Stimulated activated CD8-positive, alpha-beta memory T cell treated with anti-CD3 and anti-CD28 coated beads, Interleukin-12 subunit alpha, Interleukin-12 subunit beta, amount 100 ng/mL, for 24 hours (primary cell): ENCODE measurements around the gene GALNT14.
"Not testable (repeated sequence)": the region's sequence is repeated elsewhere in the genome, so short reads cannot be mapped to it uniquely, and the experiment has no call there.

Experiments
- DNase-seq: peaks from one replicate; pipeline ENCODE4 v3.0.0-alpha.2; 2020; ENCODE audit errors: extremely low read depth

GALNT14 gene, protein sequence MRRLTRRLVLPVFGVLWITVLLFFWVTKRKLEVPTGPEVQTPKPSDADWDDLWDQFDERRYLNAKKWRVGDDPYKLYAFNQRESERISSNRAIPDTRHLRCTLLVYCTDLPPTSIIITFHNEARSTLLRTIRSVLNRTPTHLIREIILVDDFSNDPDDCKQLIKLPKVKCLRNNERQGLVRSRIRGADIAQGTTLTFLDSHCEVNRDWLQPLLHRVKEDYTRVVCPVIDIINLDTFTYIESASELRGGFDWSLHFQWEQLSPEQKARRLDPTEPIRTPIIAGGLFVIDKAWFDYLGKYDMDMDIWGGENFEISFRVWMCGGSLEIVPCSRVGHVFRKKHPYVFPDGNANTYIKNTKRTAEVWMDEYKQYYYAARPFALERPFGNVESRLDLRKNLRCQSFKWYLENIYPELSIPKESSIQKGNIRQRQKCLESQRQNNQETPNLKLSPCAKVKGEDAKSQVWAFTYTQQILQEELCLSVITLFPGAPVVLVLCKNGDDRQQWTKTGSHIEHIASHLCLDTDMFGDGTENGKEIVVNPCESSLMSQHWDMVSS

DNA sequence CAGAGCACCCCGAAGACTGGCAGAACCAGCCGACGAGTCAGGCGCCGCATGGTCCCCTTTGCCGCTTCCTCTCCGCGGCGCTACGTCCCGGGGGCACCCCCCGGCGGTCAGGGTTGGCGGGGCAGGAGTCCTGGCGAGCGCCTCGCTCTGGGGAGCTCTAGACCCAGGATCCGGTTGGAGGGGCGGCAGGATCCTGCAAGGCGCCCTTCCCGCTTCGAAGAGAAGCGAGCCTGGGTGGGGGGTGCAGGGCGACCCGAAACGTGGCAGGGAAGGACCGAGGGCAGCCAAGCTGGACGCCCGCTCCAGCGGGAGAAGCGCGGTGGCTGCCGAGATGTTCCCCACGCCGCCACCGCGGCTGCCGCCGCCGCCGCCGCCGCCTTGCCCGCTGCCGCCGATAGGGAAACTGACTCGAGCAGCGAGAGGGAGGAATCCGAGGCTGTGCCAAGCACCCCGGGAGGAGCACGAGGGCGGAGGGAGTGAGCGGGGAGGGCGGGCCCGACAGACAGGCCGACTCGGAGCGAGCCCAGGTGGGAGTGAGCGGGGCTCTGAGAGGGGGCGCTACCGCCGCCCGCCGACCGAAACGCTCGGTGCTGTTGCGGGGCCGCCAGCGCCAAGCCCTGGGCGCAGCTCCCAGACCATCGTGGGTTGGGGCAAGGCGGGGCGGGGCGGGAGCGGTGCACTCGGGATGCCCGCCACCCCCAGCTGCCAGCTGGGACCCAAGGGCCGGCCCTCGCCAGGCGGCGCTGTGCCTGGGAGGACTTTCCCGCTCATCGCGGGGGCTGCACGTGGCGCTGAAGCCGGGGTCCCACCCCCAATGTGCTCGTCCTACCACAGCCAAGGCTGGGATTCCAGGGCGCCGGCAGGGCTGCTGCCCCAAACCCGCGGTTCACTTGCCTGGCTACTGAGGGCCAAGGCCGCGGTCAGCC, at the start of gene GALNT14:
GALNT14 (minus strand) TSS at position 404 of the 926 bp plus-strand sequence; CDS start at position 50, 354 bp downstream.
- DNase-seq, result peak; percentile 8

DNA sequence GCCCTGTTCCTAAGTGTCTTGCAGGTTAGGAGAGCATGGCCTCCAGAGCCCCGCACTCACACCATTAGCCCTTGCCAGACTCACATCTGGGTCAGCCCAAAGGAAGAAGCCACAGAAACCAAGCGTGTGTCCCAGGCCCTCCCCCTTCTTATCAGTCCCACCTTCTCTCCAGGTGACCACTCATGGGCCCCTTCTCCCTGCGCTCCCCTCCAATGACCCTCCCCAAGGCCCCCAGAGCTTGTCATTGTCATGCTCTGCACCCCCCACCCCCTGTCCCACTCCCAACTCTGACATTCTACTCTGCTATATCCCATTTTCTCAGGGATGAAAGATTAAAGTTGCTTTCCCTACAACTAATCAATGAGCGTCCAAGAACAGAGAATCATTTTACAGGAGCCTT, 48.9 kb upstream of the GALNT14 start:
- no peak for DNase-seq

DNA sequence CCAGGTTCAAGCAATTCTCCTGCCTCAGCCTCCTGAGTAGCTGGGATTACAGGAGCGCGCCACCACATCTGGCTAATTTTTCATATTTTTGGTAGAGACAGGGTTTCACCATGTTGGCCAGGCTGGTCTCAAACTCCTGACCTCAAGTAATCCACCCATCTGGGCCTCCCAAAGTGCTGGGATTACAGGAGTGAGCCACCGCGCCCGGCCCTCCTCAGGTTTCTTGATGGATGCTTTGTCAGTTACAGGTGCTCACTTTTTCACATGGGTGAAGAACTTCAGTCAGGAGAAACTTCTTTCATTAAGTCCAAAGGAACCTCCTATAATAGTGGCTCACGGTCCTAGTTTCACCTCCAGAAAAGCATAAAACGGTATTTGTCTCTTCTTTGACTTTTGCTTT, 45.7 kb upstream of the GALNT14 start:
- DNase-seq, result not testable (repeated sequence)

DNA sequence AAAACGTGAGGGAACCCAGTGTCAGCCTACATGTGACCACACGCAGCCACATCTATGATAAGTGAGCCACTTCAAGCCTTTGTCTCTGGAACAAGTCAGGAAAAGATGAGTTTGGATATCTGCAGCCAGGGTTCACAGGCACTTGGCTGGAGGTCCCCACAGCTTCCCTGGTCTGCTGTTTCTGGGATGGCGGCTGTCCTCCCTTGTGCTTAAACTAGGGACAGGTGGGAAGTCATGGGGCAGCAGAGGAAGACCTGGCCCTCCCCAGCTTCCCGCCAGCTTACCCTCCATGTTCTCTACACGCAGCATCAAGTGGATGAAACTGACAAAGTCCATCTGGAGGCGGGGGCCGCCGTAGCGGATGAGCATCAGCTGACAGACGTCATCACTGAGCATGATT, 38.5 kb upstream of the GALNT14 start:
- no peak for DNase-seq

DNA sequence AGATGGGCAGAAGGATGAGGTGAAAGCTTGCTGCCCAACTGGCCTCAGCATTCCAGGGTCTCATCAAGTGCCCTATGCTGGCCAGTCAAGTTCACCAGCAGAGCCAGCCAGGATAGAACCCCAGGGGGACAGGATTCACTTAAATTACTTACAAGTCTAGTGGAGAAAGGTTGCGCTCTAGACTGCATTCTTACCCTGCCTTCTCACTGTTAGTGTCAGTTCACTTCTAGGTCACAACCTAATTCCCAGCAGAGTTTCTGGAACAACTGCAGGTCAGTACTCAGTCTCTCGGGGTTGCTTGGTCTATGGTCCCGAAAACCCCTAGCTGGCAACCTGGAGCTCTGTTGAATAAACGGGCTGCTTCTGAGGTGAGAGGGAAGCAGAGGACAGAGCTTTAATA, 32.9 kb upstream of the GALNT14 start:
- DNase-seq, result no peak

DNA sequence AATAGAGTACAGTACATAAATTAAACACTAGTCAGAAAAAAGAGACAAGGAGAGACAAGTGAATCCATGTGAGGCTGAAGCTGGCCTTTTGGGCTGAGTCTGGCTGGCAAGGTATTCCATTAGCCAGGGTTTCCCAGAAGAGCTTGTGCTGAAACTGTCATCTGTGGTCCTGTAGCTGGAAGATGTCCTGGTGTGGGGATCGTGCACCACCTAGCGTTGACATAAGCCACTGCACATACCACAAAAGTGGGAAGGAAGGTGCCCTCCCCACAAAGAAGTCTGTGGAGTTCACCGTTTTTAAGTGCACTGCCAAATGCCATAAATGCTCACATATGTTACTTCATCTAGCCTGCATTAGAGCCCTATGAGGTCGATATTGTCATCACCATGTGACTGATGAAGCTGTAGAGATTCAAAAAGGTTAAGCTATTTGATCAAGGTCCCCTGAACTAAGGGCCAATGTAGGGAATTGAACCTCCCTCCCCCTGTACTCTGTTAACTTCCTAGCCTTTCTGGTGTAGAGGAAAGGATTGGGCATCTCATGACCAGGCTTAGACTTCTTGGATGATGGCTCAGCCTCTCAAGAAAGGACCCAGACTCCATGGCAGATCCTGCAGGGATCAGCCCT, 31.9 kb upstream of the GALNT14 start:
- DNase-seq, result no peak

DNA sequence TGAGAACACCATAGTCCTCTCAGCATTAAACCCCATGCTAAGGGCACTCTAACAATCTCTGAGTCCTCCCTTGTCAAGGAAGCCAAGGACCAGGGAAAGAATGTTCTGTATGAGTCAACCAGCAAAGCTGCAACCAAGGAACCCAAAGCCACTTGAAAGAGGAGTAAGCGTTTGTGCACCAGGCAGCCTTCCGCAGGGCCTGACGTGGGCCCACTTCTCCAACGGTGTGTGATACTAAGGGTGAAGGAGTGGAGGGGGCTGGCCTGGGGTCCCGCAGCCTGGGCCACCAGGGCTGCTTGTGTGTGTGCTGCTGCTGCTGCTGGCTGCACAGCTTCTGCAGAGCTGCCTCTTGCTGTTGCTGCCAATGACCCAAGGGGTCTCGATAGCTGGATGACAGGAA, 30.1 kb upstream of the GALNT14 start:
- DNase-seq, result no peak

DNA sequence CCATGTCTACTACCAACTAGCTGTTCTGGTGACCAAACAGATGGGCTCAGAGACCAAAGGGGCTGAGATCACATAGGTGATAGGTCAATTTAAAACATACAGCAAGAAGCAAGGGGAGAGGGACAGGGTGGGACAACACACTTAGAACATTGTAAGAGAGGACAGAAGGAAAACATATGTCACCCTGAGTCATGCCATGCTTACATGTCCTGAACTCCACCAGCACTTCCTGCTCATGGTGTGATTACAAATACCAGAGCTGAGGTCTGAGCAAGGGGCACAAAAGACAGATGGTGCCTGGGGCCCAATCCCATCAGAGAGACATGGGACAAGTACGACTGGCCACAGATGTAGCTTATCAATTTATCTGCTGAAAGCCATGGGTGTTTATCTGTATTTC, 28.7 kb upstream of the GALNT14 start:
- no peak for DNase-seq

DNA sequence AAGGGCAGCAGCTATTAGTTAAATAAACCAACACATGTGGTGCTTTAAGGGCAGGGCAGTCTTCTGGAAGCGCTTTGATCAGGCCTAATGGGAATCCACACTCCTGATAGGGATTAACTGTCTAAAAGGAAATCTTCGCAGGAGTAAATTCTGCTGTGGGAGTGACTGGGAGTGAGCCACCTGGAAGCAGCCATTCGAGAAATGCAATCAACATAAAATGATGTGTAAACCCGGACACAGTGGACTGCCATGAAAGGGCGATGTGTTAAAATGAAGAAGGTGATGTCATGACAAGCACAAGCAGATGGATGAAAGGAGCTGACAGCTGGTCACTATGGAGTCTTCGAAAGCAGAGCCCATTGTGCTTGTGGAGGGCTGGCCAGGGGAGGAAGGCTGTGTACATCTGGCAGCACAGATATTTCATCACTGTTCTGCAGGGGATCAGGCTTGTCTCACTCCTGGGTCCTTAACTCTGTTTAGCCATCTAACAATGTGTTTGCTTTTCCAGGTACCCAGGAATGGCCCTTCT, 24.8 kb upstream of the GALNT14 start:
- DNase-seq, result no peak

DNA sequence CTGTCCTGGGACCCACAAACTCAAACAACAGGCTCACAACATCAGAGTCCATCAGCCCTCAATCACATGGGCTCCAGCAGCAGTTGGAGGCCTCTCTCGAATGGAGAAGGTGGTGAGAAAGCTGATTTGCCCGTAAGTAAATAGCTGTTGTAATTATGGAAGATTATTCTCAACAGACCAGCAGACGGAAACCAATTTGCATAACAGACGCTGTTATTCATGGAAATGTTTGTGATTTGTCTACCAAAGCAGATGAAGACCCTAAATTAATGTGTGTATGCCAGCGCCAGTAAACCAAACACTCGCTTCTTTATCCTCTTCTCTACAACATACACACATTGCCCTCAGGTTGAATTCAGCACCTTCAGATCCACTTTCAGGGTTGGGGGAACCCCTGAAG, 23.4 kb upstream of the GALNT14 start:
- DNase-seq, result no peak

DNA sequence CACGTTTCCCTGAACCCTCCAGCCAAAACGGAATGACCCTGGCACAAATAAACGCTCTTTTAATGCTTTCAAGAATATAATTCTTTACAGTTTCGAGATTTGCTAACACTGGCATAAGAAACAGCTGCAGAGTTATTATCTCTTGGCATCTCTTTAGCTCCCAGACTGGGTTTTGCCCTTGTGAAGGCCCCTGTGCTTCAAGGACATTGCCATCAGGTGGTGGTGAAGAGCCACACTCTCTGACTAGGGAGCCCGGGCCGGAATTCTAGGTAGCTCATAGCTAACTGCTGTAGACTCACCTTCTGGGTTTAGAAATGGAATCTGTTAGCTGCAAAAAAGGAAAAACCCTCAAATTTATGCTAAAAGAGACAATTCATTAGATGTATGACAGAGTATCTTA, 13.3 kb upstream of the GALNT14 start:
- DNase-seq, result no peak

DNA sequence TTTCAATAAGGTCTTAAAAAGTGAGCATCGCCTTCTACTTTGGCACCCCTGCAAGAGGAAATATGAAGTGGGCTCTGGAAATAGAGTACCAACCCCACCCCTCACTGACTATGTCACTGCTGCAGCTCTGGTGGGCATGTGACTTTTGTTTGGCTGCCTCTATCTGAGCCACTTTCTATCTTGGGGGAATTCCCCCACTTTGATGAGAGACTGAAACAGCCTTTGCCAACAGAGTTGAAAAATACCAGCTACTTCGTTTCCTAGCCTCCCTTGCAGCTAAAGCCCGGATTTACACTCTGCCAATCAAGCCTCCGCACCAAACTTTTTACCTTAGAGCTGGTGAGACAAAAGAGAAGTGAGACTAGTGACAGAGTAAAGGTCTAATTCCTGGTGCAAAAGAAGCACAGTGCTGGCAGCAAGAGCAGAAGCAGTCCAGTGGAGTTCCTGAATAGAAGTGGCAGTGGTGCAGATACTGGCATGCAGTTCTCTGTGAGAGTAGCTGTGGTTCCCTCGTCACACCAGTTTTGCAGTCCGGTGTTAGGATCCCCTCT, 12.0 kb upstream of the GALNT14 start:
- DNase-seq, result no peak

DNA sequence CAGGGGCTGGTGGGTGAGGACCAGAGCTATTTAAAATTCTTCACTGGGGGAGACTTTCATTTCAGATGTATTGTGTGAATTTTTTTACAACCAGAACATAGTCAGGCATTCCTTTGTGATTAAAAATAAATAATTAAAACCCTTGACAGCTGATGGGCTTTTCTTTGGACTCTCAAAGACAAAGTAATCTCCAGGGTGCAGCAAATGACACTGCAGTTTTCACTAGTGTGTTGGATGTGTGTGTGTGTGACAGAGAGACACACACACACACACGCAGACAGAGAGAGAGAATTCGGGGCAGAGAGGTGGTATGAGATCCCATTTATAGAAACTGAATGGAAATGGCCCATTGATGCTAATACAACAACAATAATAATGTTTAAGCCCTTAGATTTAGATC, 10.3 kb upstream of the GALNT14 start:
- no peak for DNase-seq

DNA sequence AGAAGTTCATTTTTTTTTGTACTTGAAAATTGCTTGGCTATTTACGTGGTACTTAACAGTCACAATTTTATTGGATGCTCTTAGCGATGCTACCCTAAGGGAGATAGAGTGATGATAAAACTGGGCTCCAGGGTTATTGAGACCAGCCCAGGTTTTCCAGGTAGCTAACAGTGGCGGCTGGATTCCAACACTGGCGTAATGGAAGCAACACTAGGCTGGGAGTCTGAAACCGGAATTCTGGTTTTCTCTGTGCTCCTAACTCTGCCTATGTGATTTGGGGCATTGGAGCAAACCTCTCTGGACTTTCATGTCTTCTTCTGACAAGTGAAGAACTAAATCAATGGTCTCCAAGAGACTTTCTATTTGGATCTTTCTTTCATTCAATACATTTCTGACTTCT, 9.4 kb upstream of the GALNT14 start:
- no peak for DNase-seq

DNA sequence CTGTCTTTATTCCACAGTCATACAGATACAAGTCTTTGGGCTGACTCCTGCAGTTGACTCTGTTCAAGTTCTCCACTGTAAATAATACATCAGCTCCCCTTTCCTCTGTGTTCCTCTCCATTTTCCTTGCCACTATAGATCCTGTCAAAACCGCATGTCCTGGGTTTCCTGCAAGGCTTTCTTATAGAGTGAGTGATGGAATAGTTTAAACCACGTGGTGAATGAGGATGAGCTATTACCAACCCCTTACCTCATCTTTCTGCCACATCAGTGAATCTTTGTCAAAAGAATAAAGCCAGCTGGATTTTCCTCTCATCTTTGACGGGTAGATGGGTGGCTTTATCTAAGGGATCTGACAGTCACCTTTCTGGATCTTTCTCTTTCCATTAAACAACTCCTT, 3.9 kb upstream of the GALNT14 start:
- DNase-seq, result no peak

DNA sequence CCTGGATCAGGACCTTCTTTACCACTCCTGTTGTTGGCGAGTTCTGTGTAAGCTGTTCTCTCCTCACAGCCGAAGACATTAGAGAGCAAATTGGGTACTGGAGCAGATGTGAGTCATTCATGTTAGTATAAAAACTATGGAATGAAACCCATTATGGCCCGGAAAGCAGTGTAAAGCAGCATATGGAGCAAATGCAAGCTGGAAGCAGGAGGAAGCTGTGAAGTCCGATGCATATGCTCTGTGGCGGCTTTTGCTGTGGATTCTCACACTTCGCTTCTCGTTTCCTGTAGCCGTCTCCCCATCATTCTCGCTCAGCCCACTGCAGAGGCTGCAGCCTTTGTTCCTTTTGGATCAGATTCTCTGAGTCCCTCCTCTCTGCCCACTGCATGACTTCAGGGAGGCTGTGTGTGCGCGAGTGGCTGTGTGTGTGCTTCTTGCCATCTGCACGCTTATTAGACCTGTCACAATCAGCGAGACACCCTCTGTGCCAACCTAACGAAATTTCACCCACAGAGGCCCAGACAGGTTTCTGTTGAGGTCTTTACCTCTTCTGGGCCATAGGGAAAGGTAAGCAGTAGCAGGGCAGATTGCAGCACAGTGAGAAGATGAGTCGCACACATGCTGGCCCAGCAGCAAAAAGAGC, 3.3 kb upstream of the GALNT14 start:
- no peak for DNase-seq

DNA sequence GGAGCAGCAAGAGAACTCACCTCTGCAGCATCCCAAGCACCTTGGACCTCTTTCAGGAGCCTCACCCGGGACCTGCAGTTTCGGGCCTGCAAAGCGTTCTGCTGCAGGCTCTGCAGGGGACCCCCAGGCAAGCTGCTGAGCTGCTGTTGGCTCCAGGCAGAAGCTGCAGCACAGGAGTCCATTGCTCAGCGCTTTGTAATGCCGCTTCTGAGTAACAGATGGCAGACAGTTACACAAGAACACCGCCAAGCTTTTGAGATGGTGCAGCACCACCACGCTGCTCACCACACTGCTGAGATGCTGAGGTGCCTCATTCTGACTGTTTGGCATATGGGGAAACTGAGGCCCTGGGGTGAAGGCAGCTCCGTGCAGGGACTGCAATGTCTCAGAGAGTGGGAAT, 1.9 kb upstream of the GALNT14 start:
- no peak for DNase-seq

DNA sequence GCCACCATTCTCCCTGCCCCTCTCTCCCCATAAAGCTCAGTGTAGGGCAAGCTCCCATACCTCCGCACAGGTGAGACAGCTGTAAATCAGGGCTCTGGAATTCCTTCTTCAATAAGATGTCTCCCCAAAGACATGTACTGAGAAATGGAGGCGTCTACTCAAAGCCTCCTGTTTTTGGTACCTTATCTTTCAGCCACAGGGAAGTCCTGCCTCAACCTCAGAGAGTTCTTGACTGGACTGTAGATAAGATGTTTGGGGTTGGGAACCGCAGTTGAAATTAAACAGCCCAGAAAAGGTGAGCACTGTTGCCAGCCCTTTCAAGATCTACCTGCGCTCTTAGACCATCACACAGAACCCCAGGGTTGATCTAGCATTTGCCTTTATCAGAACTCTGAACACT, 1.4 kb upstream of the GALNT14 start:
- DNase-seq, result no peak

DNA sequence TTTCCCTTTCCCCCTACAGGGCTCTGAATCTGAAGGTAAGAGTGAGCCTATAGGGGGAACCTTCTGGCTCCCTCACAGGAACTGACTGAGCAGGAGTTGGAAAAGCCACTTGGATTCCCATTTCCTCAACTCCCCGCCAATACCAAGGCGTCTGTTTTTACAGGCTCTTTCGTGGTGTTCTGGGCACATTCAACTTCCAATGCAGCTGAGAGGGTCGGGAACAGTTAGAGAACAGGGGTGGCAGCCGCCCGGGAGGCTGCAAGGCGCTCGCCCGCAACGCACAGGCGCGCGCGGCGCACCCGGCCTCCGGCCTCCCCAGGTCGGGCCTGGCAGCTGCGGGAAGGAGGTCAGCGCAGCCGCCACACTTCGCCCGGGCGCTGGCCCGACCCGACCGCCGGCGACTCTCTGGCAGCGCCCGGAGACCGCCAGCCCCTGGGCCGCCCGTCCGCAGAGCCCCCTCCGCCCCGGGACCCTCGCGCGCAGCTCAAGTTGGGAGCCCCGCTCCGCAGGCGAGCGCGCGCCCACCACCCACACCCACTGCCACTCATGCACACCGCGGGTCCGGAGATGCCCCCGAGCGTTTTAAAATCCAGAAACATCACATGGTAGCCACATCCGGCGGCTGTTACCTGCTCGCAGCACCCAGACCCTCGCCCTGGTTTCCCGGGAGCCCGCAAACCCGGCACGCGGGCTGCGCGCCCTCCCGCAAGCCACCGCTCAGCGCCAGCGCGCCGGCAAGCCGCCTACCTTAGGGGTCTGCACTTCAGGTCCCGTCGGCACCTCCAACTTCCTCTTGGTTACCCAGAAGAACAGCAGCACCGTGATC, 816 bp downstream of the GALNT14 start:
- DNase-seq, result no peak

DNA sequence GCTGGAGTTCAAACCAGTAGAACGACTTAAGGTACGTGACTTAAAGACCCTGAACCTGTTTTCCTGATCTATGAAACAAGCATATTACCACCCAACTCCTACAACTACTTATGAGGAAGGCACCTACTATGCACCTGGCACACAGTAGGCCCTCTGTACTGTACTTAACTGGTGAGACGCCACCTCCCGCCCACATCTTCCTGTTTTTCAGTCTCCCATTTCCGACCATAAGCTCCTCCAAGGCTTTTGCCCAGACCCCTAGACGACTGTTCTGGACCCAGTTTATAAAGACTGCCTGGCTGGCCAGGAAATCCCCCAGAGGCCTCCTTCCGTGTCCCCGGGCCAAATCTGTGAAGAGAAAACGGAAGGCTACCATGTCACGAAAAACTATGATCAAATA, 1.5 kb downstream of the GALNT14 start:
- DNase-seq, result no peak
